Measurements from ENCODE around the gene NSUN2. TPM values are rescaled to one million over a fixed set of nuclear protein-coding genes. Genes with fewer than 3 reads are reported as not detected.
A peak's percentile ranks its signal among the peaks of the same experiment; 100 is the strongest.

The NSUN2 gene
- 10 to 100 TPM; 29.3 to 45.4 (median 31.2) TPM for total RNA-seq
- polyA plus RNA-seq: 10 to 100 TPM; 31.2 to 54.4 (median 32.8) TPM

DNA sequence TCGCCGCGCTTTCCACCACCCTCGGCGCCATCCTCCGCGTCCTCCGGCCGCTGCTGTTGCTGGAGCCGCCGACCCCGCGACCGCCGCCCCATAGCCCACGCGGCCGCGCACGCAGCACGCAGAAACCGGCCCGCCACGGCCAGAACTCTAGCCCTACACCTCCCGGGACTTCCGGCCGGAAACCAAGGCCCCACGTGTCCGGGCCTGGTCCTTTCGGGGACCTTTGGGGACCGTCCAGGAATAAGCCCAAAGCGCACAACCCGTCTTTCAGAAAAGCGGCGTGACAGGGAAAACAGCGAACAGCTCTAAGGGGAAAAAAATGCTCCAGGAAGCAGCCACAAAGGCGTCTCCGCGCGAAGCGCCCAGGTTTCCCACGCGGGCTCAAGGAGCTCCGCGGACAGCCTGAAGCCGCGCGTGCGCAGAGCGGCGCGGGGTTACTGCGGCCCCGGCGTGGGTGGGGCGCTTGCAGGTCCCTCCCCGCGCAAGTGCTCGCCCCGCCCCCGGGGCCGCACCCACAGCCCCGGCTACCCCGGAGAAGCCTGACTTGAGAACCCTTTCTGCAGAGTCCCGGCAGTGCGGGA lies at the start of gene NSUN2, which contains the start of gene SRD5A1:
Gene NSUN2 (minus strand): TSS at position 157 of the 581 bp plus-strand sequence. CDS start 65 bp downstream, at position 92.
Gene SRD5A1 (plus strand): TSS at position 553 of the 581 bp plus-strand sequence. CDS start 137 bp downstream, outside the sequence.
- Histone ChIP-seq H3K27ac (peak within 1 kb of the TSS; percentile 86 to 96 (median 88)), H3K4me1 (peaks cover 0 to 37% (median 30%) of the 10 kb centered on the region in 4 donors), H3K27me3 (no peaks in the 10 kb centered on the region), H3K4me3 (peak within 1 kb of the TSS; percentile 77 to 90 (median 82)), H3K36me3 (peaks cover 0 to 37% (median 3%) of the 10 kb centered on the region in 4 donors), H3K9me3 (no peaks in the 10 kb centered on the region)
- intact Hi-C loops (cut with DNase I): loop anchor here (1.0 to 2.0 kb wide), 4 partner anchors 72 to 254 kb away; partner anchors contain the start of gene MED10
- TF ChIP-seq, protein P1, sequence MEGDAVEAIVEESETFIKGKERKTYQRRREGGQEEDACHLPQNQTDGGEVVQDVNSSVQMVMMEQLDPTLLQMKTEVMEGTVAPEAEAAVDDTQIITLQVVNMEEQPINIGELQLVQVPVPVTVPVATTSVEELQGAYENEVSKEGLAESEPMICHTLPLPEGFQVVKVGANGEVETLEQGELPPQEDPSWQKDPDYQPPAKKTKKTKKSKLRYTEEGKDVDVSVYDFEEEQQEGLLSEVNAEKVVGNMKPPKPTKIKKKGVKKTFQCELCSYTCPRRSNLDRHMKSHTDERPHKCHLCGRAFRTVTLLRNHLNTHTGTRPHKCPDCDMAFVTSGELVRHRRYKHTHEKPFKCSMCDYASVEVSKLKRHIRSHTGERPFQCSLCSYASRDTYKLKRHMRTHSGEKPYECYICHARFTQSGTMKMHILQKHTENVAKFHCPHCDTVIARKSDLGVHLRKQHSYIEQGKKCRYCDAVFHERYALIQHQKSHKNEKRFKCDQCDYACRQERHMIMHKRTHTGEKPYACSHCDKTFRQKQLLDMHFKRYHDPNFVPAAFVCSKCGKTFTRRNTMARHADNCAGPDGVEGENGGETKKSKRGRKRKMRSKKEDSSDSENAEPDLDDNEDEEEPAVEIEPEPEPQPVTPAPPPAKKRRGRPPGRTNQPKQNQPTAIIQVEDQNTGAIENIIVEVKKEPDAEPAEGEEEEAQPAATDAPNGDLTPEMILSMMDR (IDR thresholded peaks at IDR 0.05): no peak
- TF ChIP-seq POLR2AphosphoS5 (IDR thresholded peaks at IDR 0.05): peak; percentile 56 to 83 (median 67)
- TF ChIP-seq EP300 (IDR thresholded peaks at IDR 0.05): no peak
- TF ChIP-seq POLR2A (IDR thresholded peaks at IDR 0.05): peak; percentile 40 to 41
- 0% methylated on average over 66 of the region's 66 CpGs for WGBS, 2 donors
- peak; percentile 95 for DNase-seq

DNA sequence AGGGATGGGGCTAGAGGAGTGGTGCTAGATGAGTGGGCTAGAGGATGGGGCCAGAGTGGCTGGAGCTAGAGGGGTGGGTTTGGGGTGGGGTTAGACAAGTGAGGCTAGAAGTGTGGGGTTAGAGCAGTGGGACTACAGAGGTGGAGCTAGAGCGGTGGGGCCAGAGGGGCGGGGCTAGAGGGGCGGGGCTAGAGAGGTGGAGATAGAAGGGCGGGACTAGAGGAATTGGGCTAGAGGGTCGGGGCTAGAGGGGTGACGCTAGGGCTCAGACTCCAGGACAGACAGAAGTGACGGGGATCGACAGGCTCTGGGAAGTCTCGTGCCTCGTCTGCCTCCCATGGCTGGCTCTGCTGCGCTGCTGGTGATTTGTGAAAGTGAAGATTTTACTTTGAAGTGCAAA lies 49.4 kb upstream of the NSUN2 start:
- H3K4me1 ChIP-seq: peaks cover 0 to 7% (median 0%) of the 10 kb centered on the region in 4 donors
- no peak for TF ChIP-seq POLR2A (IDR thresholded peaks at IDR 0.05)
- TF ChIP-seq, protein P1 (IDR thresholded peaks at IDR 0.05): no peak
- TF ChIP-seq EP300 (IDR thresholded peaks at IDR 0.05): no peak
- TF ChIP-seq POLR2AphosphoS5 (IDR thresholded peaks at IDR 0.05): no peak
- no peak overlapping the region for H3K4me3 ChIP-seq
- DNase-seq: no peak
- 45 to 77% methylated on average over 11 of the region's 11 CpGs for WGBS, 2 donors
- intact Hi-C loops (cut with DNase I): no loop called here
- H3K27me3 ChIP-seq: peaks cover 0 to 9% (median 0%) of the 10 kb centered on the region in 3 donors
- no peaks in the 10 kb centered on the region for H3K36me3 ChIP-seq
- no peak overlapping the region for H3K27ac ChIP-seq
- peaks cover 0 to 6% (median 0%) of the 10 kb centered on the region in 4 donors for H3K9me3 ChIP-seq

DNA sequence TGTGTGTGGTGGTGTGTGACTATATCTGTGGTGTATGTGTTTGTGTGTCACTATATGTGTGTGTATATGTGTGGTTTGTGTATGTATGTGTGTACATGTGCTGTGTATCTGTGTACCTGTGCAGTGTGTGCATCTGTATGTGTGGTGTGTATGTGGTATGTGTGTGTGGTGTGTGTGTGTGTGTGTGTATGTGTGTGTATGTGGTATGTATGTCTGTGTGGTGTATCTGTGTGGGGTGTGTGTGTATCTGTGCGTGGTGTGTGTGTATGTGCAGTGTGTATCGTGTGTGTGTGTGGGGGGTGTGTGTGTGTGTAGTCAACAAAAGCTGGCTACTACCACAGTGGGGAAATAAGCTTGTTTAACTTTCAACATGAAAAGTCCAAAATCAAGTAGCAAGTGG lies 48.8 kb upstream of the NSUN2 start:
- TF ChIP-seq, protein P1 (IDR thresholded peaks at IDR 0.05): no peak
- no peak for TF ChIP-seq EP300 (IDR thresholded peaks at IDR 0.05)
- TF ChIP-seq POLR2AphosphoS5 (IDR thresholded peaks at IDR 0.05): no peak
- no peak for TF ChIP-seq POLR2A (IDR thresholded peaks at IDR 0.05)
- no peak overlapping the region for H3K27ac ChIP-seq
- no peak for DNase-seq

DNA sequence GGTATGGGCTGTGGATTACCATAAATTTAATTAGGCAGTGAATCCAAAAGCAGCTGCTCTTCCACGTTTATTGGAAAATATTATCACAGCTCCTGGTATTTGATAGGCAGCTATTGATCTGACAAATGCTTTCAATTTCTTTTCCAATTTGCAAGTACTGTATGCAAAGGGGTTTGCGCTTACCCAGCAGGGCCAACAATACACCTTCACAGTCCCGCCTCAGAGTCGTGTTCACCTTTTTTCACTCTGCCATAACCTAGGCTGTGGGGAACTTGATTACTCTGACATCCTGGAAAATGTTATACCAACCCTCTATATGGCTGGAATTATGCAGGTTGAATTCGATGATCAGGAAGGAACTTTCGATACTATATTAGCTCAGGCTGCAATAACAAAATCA lies 48.1 kb upstream of the NSUN2 start:
- TF ChIP-seq, protein P1 (IDR thresholded peaks at IDR 0.05): no peak
- no peak for TF ChIP-seq POLR2AphosphoS5 (IDR thresholded peaks at IDR 0.05)
- no peak for TF ChIP-seq POLR2A (IDR thresholded peaks at IDR 0.05)
- TF ChIP-seq EP300 (IDR thresholded peaks at IDR 0.05): no peak
- Histone ChIP-seq H3K4me1 (no peaks in the 10 kb centered on the region), H3K27ac (no peak overlapping the region), H3K4me3 (no peak overlapping the region), H3K27me3 (peaks cover 0 to 9% (median 0%) of the 10 kb centered on the region in 3 donors), H3K9me3 (peaks cover 0 to 6% (median 0%) of the 10 kb centered on the region in 4 donors), H3K36me3 (no peaks in the 10 kb centered on the region)
- DNase-seq: no peak
- intact Hi-C loops (cut with DNase I): no loop called here
- 61 to 64% methylated on average over 6 of the region's 6 CpGs for WGBS, 2 donors

More for the DNA sequence above, 48.8 kb upstream of the NSUN2 start:
- Histone ChIP-seq H3K36me3 (no peaks in the 10 kb centered on the region), H3K27me3 (peaks cover 0 to 9% (median 0%) of the 10 kb centered on the region in 3 donors), H3K4me3 (no peak overlapping the region), H3K4me1 (peaks cover 0 to 1% (median 0%) of the 10 kb centered on the region in 4 donors), H3K9me3 (peaks cover 0 to 6% (median 0%) of the 10 kb centered on the region in 4 donors)
- intact Hi-C loops (cut with DNase I): no loop called here
- 42 to 44% methylated on average over 2 of the region's 2 CpGs for WGBS, 2 donors
